ENCODE results near the gene ACACA.

- TF ChIP-seq, protein P1, sequence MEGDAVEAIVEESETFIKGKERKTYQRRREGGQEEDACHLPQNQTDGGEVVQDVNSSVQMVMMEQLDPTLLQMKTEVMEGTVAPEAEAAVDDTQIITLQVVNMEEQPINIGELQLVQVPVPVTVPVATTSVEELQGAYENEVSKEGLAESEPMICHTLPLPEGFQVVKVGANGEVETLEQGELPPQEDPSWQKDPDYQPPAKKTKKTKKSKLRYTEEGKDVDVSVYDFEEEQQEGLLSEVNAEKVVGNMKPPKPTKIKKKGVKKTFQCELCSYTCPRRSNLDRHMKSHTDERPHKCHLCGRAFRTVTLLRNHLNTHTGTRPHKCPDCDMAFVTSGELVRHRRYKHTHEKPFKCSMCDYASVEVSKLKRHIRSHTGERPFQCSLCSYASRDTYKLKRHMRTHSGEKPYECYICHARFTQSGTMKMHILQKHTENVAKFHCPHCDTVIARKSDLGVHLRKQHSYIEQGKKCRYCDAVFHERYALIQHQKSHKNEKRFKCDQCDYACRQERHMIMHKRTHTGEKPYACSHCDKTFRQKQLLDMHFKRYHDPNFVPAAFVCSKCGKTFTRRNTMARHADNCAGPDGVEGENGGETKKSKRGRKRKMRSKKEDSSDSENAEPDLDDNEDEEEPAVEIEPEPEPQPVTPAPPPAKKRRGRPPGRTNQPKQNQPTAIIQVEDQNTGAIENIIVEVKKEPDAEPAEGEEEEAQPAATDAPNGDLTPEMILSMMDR (IDR thresholded peaks at IDR 0.05) = no peak
- TF ChIP-seq POLR2A (IDR thresholded peaks at IDR 0.05) = no peak
Observed at GRCh38 chr17:37087683-37088082, 319.0 kb downstream of the ACACA start.

Data from uterus (tissue), 2 donors.